B cell (primary cell): ENCODE data around the gene MPZL1.

Source experiments
- CTCF ChIP-seq: fragments of 200-600 bp; IDR thresholded peaks from one replicate; pipeline ENCODE4 v1.8.0; 2022; ENCODE audit warnings: antibody characterized with exemption, mild to moderate bottlenecking
- EZH2 ChIP-seq: IDR thresholded peaks from 2 replicates; pipeline ENCODE4 v1.6.1; 2012; ENCODE audit warnings: borderline replicate concordance, low read depth, mild to moderate bottlenecking, moderate library complexity, low read length; ENCODE audit not compliant: insufficient read depth, poor library complexity, severe bottlenecking

GRCh38 chr1:167819849-167820683 is 98.3 kb downstream of the MPZL1 start:
- TF ChIP-seq CTCF = no peak
- TF ChIP-seq EZH2 = no peak
